HL-60 (cell line): ENCODE results near the gene ABCC11.

ENCODE experiments used
- DNase-seq, 2 experiments: peaks; one replicate each; pipeline ENCODE4 v3.0.0-alpha.2; 2010 to 2020; ENCODE audit warnings: low read depth in 1 of 2, low spot score in 1 of 2
- H3K27ac ChIP-seq: fragments of 250-450 bp; sonication (Bioruptor Pico); replicated peaks from 2 replicates; pipeline ENCODE4 v1.5.1; 2020; ENCODE audit warnings: mild to moderate bottlenecking, moderate library complexity
- H3K27me3 ChIP-seq: fragments of 250-450 bp; sonication (Bioruptor Pico); 2 replicates; pipeline ENCODE4 v1.5.1; 2021; ENCODE audit warnings: mild to moderate bottlenecking, moderate library complexity; ENCODE audit not compliant: insufficient read depth, poor library complexity, severe bottlenecking
- H3K4me3 ChIP-seq: replicated peaks from 2 replicates; pipeline ENCODE4 v1.5.1; 2011; ENCODE audit warnings: mild to moderate bottlenecking, control low read depth, low read length; ENCODE audit not compliant: insufficient read depth
- GABPA ChIP-seq: IDR thresholded peaks from 2 replicates; pipeline ENCODE4 v1.6.1; 2012; ENCODE audit warnings: low read depth
- POLR2AphosphoS5 ChIP-seq: IDR thresholded peaks from 2 replicates; pipeline ENCODE4 v1.6.1; 2012; ENCODE audit warnings: low read depth
- SPI1 ChIP-seq: IDR thresholded peaks from 2 replicates; pipeline ENCODE4 v1.6.1; 2012; ENCODE audit warnings: low read depth, mild to moderate bottlenecking, borderline replicate concordance
- TF ChIP-seq, protein P1 (sequence below): IDR thresholded peaks from one replicate; pipeline ENCODE4 v1.5.1; 2011; ENCODE audit warnings: low read length, control low read depth, inconsistent platforms; ENCODE audit not compliant: insufficient read depth
- TF ChIP-seq, protein P2 (sequence below): IDR thresholded peaks from 2 replicates; pipeline ENCODE4 v1.6.1; 2012; ENCODE audit warnings: low read depth; ENCODE audit not compliant: insufficient replicate concordance

Gene ABCC11

DNA sequence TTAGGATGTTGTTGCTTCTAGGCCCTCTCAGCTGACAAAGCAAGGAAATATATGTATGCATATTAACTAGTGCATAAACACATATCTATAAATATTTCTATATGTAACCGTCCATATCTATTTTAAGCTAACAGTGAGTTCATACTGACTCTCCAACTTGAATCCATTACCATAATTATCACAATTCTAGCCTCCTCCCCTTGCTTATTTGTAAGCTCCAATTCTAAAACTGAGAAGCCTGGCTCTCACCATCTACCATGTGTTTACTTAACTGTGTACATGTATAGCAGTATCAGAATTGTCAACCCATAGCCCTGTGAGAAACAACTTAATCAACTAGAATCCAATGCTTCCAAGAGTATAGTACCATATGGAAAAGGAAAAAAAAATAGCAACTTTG lies 96.6 kb downstream of the ABCC11 start:
- Histone ChIP-seq H3K27ac (no peak overlapping the region), H3K27me3 (no peaks in the 10 kb centered on the region), H3K4me3 (no peak overlapping the region)
- no peak for TF ChIP-seq GABPA
- TF ChIP-seq, protein P1, sequence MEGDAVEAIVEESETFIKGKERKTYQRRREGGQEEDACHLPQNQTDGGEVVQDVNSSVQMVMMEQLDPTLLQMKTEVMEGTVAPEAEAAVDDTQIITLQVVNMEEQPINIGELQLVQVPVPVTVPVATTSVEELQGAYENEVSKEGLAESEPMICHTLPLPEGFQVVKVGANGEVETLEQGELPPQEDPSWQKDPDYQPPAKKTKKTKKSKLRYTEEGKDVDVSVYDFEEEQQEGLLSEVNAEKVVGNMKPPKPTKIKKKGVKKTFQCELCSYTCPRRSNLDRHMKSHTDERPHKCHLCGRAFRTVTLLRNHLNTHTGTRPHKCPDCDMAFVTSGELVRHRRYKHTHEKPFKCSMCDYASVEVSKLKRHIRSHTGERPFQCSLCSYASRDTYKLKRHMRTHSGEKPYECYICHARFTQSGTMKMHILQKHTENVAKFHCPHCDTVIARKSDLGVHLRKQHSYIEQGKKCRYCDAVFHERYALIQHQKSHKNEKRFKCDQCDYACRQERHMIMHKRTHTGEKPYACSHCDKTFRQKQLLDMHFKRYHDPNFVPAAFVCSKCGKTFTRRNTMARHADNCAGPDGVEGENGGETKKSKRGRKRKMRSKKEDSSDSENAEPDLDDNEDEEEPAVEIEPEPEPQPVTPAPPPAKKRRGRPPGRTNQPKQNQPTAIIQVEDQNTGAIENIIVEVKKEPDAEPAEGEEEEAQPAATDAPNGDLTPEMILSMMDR: no peak
- TF ChIP-seq SPI1: no peak
- DNase-seq: no peak

DNA sequence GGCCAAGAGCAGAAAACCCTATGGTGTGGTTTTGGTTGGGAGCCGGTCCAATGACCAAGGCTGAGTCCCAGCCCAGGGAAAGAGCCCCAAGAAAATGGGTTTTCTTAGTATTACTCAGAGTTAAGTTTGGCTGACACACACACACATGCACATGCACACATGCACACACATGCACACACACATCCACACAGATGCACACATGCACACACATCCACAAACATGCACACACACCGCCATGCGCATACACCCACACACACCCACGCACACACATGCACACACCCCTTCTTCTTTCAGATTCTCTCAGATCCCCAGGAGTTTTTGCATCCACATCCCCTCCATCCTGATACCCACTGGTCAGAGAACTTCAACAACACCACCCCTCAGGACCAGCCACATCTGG lies 100.6 kb downstream of the ABCC11 start:
- TF ChIP-seq, protein P1: no peak
- no peak for TF ChIP-seq GABPA
- no peak for TF ChIP-seq POLR2AphosphoS5
- TF ChIP-seq, protein P2, sequence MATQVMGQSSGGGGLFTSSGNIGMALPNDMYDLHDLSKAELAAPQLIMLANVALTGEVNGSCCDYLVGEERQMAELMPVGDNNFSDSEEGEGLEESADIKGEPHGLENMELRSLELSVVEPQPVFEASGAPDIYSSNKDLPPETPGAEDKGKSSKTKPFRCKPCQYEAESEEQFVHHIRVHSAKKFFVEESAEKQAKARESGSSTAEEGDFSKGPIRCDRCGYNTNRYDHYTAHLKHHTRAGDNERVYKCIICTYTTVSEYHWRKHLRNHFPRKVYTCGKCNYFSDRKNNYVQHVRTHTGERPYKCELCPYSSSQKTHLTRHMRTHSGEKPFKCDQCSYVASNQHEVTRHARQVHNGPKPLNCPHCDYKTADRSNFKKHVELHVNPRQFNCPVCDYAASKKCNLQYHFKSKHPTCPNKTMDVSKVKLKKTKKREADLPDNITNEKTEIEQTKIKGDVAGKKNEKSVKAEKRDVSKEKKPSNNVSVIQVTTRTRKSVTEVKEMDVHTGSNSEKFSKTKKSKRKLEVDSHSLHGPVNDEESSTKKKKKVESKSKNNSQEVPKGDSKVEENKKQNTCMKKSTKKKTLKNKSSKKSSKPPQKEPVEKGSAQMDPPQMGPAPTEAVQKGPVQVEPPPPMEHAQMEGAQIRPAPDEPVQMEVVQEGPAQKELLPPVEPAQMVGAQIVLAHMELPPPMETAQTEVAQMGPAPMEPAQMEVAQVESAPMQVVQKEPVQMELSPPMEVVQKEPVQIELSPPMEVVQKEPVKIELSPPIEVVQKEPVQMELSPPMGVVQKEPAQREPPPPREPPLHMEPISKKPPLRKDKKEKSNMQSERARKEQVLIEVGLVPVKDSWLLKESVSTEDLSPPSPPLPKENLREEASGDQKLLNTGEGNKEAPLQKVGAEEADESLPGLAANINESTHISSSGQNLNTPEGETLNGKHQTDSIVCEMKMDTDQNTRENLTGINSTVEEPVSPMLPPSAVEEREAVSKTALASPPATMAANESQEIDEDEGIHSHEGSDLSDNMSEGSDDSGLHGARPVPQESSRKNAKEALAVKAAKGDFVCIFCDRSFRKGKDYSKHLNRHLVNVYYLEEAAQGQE: no peak
- no peak for TF ChIP-seq SPI1
- H3K27me3 ChIP-seq: no peaks in the 10 kb centered on the region
- no peak for DNase-seq
- no peak overlapping the region for H3K4me3 ChIP-seq
- no peak overlapping the region for H3K27ac ChIP-seq

DNA sequence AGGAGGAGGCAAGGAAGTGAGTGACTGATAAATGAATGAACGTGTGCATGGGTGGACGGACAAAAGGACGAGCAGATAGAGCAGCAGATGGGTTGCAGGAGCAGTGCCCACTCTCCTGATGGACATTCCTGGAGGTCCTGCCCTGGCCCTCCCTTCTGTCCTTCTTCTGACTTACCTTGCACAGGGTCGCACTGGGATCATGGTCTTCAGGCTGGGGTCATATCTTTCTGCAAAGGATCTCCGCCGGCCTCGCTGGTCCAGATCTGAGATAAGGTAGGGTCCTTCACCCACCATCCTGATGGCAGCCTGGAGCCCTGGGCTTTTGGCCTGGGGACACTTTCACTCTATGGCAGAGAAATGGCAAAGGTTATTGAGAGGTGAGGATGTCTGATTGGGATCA lies 101.2 kb downstream of the ABCC11 start:
- H3K27ac ChIP-seq: no peak overlapping the region
- H3K27me3 ChIP-seq: no peaks in the 10 kb centered on the region
- no peak for TF ChIP-seq POLR2AphosphoS5
- TF ChIP-seq, protein P2: no peak
- no peak for TF ChIP-seq GABPA
- TF ChIP-seq SPI1: no peak
- TF ChIP-seq, protein P1: no peak
- no peak overlapping the region for H3K4me3 ChIP-seq
- DNase-seq: no peak

DNA sequence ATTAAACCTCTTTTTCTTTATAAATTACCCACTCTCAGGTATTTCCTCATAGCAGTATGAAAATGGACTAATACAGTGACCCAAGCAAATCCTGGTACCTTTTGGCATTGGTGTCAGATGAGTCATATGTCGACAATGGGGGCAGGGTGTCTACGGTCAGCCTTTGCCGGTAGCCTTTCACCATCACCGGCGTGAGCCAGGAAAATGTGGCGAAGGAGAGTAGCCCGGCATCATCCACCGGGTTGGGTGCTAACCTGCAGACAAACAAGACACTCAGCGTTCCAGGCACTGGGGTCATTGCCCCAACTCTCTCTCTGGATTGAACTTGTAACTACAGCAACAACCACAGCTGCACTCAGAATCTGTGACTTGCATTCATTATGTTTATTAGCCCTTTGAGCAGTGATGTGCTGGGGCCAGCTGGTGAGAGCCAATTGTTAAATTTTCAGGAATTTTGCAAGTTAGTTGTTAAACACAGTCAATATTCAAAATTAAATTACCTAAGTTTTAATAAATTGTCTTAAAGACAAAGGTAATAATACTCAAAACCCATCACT lies 103.4 kb downstream of the ABCC11 start:
- no peak overlapping the region for H3K4me3 ChIP-seq
- H3K27me3 ChIP-seq: no peaks in the 10 kb centered on the region
- DNase-seq: no peak
- H3K27ac ChIP-seq: no peak overlapping the region
- no peak for TF ChIP-seq GABPA
- TF ChIP-seq POLR2AphosphoS5: no peak
- TF ChIP-seq, protein P2: no peak
- TF ChIP-seq, protein P1: no peak
- TF ChIP-seq SPI1: no peak; the same call in 1 of the 2 replicates
